ENCODE measurements around the gene LYZL1.
"Not testable (repeated sequence)": the region's sequence is repeated elsewhere in the genome, so short reads cannot be mapped to it uniquely, and the experiment has no call there.

LYZL1 gene

DNA sequence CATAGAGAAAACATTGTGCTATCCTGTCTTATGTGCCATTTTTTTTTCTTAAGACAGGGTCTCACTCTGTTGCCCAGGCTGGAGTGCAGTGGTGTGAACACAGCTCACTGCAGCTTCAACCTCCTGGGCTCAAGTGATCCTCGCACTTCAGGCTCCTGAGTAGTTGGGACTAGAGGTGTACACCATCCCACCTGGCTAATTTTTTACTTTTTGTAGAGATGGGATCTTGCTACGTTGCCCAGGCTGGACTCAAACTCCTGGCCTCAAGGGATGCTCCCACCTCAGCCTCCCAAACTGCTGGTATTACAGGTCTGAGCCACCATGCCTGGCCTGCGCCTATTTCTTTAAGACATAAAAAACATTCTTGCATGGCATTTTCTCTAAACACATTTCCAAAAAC is 20.6 kb downstream of the LYZL1 start:
- DNase-seq, result no peak

DNA sequence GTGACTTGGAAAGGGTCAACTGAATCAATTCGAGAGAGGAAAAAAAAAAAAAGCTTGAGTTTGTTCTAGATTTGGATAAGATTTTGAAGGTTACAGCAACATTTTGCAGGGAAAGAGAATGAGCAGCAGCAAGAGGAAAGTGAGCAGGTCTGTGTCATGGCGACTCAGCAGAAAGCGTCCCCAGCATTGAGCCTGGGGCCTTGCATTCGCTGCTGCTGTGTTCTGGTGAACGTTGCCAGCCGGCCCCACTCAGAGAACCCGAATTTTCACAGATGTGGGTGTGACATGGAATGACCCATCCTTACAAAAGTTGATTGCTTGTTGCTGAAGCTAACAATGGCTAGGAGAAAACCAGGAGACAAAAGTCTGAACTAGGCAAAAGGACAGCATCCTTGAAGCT is 21.6 kb downstream of the LYZL1 start:
- not testable (repeated sequence) for DNase-seq

DNA sequence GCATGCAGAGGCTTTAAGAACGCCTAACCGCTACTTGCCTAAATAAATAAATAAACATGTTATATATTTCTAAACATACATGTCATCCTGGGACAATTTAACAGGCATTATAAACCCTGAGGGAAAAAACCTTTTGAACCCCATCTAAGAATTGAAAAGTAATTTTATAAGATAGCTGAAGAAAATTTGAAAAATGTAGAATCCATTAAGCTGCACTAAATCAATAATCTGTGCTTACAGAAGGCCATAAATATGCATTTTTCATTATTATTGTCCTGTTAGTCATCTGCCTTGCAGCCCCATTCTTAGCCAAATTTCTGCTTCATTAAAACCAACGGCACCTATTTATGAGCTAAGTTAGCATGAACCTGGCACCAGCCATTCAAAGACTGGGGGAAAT is 24.2 kb downstream of the LYZL1 start:
- DNase-seq, result no peak

DNA sequence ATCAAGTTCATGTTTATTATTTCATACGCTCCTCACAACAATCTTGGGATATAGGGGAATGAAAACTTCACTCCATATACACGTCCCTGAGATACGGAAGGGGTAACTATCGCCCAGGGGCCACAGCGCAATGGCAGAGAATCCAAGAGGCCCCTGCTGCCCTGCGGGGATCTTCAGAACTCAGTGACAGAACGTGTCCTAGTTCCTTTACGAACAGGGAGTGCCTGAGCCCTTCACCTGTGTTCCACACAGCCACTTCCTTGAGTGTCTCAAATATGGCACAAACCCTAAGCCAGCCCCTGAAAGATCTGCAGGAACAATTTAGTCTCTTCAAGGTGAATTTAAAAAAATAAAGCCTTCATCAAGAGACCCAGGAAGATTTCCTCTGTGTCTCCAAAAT is 25.9 kb downstream of the LYZL1 start:
- no peak for DNase-seq

DNA sequence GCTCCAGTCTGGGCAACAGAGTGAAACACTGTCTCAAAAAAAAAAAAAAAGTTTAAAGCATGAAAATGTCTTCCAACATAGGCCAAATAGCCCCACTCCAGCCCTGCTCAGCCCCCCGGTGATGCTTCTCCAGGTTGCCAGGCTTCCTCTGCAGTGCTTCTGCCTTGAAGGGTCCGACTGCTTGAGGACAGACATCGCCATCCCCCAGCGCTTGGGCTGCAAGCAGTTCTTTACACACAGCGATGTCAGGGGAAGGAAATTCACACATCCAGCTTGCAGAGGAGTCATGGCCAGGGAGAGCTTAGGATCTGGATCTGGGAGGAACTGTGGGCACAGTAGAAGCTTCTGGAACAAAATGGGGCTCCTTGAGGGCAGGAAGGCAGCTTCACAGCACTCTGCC is 26.9 kb downstream of the LYZL1 start:
- DNase-seq, result no peak

DNA sequence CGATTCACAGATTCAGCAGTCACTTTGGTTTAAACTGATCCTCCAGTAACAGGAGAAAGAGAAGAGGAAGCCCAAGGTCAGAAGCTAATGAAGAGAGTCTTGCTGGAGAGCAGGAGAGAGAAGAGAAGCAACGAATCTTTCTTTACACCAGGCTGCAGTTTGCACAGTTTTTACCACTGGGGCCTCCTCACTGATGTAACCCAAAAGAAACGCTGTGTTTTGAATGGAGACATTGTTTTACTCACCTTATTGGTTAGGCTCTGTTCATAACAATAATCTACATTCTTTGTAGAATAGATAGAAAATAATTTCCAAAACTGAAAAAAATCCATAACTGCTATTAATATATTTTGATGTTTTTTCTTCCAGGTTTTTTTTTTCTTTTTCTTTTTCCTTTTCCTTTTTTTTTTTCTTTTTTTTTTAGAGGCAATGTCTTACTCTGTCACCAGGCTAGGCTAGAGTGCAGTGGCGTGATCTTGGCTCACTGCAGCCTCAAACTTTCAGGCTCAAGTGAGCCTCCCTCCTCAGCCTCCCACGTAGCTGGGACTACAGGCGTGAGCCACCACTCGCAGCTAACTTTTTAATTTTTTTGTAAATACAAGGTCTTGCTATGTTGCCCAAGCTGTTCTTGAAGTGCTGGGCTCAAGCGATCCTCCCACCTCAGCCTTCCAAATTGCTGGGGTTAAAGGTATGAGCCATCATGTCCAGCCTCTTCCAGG is 27.6 kb downstream of the LYZL1 start:
- DNase-seq, result no peak

DNA sequence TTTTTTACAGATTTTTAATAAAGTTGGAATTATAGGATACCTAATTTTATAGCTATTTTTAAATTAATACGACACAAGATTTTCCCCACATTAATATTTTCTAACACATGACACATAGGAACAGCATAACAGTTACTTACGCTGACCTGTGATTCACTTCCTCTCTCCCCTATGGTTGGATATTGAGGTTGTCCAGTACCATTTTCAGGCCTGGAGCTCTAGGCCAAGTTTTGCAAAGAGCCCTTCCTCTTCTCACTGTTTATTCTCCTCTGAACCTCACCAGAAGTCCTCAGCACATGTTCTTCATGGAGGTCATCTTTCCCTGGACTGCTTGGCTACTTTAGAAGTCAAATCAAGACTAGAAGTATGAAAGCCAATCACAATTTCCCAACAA is 28.2 kb downstream of the LYZL1 start:
- DNase-seq, result peak in 2 of 4 experiments; percentile 4 to 30

DNA sequence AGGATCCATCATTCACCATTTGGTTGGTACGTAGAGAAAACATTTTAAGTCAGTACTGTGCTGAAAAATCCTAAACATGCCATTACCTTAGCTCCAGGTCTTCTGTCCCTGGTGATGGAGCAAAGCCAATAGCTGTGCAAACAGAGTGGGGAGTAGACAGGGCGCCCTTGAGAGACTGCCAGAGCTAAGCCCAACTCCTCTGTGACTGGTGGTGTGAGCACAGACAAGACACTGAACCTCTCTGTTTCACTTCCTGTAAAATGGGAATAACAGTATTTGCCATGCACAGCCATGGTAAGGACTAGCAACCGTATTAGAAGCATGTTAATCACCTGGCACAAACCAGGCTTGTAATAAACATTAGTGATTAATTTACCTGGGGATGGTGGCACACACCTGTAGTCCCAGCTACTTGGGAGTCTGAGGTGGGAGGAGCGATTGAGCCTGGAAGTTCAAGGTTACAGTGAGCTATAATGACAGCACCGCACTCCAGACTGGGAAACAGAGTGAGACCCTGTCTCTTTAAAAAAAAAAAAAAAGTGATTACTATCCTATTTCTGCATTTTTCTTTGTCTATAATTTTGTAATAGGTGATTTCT is 28.7 kb downstream of the LYZL1 start:
- DNase-seq, result no peak

DNA sequence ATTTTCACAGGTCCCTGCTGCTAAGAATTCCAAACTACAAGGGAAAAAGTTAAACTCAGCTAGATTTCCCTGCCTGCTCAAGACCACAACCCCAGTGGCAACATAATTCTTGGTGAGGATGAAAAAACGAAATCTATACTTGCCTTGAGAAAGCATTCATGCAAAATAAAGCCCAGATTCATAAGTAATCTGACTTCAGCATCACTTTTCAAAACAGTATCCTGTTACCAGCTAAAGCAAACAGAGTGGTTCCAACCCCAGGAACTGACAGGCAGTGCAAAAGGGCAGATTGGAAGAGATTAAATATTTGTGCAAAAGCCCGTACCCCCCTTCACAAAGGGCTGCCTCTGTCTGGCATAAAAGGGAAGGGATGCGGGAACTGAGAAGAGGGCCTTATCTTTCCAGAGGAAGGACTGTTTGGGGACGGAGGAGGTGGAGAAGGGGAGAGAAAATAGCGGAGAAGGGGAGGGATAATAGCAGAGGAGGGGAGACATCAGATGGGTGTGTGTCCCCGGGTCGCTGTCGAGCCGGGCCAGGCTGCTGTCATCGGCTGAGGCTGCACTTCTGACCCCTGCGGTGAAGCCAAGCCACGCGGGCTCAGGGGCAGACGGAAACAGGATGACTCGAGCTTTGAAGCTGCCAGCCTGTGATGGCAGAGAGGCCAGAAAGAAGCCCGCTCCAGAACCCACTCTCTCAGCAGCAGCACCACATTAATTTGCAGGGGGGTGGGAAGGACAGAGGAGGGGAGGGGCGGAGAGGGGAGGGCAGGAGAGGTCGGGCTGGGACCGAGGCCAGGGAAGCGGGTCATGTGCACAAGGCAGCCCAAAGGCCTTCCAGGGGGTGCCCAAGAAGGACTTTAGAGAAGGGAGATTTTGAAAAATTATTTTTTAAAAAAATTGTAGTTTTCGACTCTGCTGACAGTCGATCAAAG is 29.5 kb downstream of the LYZL1 start:
- peak in 2 of 4 experiments; percentile 21 to 47 for DNase-seq

DNA sequence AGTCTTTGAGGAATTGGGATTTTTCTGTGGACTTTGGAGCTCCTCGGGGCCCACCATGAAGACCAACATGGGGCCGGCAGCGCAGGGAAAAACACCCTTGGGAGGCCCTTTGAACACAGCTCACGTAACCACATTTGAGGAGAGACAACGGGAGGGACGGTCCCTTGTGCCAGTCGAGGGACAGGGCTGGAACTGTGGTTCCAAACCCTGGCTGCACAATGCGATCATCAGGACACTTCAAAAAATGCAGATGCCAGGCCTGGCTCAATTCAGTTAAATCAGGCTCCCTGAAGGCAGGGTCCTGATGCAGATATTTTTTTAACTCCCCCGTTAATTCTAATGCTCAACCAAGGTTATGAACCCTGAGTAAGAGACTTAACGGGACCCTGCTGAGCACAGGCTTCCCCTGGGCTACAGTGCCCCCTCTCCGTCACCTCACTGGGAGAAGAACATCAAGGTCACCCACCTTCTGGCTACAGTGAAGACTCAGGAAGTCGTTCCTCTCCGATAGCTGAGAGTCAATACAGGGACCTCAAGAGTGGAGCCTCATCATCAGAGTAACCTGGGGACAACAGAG is 30.4 kb downstream of the LYZL1 start:
- DNase-seq, result no peak

DNA sequence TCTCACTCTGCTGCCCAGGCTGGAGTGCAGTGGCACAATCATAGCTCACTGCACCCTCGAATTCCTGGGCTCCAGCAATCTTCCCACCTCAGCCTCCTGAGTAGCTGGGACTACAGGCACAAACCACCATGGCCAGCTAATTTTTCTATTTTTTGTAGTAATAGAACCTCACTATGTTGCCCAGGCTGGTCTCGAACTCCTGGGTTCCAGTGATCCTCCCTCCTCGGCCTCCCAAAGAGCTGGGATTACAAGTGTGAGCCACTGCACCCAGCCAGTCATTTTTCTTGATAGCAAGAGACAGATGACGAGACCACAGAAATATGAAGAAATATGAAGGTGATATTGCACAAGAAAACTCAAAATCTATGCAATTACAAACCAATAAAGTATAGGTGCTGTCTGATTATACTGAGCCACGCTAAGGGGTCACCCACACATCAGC is 31.8 kb downstream of the LYZL1 start:
- DNase-seq, result peak in 2 of 4 experiments; percentile 3 to 8

DNA sequence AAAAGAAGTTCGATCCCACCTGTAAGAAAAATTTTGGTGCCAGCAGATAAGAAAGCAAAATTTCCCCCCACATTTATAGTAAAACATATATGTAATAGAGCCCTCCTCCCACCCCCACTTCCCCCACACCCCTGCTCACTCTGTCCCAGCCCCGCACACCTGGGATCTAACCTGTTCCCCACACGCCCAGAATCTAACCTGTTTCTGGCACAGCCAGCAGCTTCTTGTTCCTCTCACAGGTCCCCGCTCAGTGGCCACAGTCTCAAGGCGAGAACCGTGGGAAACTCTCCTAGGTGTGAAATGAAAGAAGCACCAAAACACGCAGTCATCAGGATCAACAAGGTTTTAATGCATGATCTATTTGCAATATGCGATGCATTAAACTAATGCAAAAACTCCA is 32.8 kb downstream of the LYZL1 start:
- no peak for DNase-seq

DNA sequence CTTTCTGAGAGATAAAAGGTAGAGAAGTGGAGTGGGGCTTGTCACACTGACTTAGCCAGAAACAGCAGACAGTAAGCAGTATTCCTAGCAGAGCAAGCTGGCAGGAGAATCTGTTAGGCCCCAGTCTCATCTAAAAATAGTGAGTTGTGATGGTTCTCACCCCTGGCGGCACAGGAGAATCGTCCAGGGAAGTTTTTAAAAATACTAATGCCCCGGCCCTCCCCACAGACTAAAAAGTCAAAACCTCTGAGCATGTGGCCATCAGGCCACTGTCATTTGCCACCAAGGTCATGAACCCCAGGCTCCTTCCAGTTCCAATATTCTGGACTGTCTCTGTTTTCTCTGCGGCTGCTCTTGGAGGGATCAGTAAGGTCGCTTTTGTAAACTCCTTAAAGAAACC is 34.0 kb downstream of the LYZL1 start:
- DNase-seq, result no peak

DNA sequence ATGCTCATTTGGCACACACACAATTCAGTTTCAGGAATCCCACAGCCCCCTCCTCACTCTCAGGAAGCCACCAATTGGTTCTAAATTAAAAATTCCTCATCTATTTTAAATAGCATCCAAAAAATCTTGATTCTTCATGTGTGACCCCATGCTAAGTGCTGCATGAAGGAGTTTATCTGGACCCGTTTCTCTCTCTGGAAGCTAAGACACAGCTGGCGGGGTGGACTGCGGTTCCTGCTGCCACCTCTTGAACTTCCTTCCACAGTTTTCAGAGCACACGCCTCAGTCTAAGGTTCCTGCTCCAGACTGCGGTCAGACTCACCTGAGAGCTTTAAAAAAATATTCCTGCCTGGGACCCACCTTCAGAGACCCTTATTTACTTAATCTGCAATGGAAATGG is 34.5 kb downstream of the LYZL1 start:
- no peak for DNase-seq

DNA sequence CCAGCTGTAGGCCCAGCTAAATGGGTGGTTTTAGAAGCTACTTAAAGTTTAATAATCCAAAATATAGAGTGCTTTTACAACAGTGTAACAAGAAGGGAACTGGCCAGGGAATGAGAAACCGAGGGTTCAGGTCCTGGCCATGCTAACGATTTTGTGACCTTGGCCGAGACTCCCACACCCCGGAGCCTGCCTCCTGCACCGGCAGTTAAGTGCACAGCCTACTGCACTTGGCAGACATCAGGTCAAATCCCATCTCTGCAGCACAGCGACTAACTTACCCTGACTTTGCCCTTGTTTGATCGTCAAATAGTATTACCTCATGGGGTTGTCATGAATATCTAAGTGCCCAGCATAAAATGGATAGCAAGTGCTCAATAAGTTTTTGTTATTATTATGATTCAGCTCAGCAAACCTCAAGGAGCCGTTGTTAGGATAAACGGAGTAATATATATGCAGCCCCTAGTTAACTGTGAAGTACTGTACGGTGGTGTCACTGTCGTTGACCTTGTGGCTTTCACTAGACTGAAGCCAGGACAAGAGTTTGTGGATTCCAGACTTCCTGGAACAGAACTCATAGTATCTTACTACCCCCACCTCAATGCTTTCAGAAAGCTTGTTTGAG is 35.5 kb downstream of the LYZL1 start:
- no peak for DNase-seq

DNA sequence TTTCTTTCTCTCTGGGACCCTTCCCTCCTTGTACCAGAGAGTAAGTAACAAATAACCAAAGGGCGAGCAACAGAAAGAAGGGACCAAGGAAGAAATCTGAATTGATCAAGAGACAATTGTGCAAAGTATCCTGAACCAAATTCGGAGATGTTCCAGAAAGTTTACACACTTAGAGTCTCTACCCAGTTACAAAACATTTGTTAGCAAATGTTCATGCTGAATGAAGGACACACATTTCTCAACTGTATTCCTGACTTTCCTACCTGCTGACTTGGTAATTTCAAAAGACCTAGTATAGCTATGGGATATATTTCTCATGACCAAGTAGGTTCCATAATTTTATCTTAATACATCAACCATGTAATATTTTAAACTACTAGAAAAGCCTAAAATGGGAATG is 37.4 kb downstream of the LYZL1 start:
- DNase-seq, result no peak

DNA sequence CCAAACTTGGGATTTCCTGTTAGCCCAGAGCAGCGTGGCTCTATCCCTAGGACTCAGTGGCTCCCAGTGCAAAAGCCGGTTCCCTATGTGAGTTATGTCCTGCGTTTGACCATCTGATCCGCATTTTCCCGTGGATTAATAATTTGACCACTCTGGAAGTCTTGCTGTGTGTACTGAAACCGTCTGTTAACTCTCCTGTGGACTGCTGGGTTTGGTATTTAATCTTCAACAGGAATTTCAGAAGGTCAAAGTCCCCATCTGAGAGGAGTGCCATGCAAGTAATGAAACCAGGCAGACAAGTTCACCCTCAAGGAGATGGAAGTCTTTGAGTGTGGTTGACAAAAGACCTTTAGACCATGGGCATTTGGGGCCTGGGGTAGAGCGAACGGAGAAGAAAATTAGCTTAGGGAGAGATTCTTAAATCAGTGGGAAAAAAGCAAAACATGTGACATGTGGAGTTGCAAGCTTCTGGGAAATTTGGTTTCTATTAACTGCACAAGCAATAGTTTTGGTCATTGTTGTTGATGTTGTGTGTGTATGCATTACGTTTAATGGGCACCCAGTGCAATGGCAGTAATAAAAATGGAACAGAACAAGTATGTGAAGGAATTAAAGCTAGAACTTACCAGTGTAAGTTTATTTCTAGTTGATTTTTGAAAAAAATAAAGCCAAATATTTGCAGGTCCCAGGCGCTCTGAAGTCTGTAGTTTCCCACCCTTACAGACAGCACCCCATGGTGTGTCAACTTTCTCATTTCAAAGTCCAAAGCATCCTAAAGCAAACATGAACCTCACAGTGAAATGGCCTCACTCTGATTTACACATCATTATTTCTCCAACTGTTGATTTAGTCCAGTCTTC is 38.2 kb downstream of the LYZL1 start:
- no peak for DNase-seq

DNA sequence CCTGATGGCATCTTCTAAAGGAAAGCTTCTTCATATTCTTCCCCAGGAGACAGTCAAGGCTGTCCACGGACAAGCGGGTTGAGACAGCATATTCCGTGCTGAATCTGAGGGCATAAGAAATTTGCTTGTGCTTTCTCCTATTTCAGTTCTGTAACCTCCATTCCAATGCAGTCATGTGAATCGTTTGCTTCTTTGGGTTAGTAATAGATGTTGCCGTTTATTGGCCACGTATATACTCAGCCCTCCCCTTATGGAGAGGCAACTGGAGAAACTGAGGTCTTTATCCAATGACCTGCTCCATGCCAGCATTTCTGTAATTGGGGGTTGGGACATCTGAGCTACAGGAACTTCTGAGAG is 38.9 kb downstream of the LYZL1 start:
- no peak for DNase-seq

DNA sequence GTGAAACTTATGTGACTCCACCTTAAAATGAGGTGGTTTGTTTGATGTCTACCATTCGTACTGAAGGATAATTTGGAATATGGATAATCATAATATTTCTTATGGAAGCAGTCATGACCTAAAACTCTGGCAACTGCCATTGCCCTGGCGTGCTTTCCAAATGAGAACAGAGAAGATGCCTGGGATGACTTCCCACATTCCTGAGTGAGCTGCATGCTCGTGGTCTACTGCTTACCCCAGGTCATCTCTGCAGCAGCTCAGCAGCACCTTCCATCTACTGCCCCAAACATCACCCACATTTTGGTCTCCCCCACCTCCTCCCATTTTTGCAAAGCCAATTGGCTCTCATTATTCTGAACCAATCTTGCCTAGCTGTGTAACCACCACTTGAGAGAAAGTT is 40.1 kb downstream of the LYZL1 start:
- no peak for DNase-seq

DNA sequence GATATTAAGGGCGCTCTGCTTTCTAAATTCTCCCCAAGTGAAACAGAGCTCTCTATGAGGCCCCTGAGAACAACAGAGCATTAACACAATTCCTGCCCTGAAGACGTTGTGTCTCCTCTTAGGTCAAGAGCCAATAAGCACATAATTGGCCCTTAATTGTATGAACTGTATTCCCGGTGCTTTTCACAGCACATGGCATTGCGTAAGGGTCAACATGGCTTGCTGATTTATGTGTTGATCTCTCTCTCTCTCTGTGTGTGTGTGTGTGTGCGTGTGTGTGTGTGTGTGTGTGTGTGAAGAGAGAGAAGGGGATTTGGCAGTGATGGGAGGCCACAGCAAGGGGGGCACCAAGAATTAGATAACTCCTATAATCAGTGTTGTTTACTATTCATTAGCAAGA is 40.5 kb downstream of the LYZL1 start:
- no peak for DNase-seq

DNA sequence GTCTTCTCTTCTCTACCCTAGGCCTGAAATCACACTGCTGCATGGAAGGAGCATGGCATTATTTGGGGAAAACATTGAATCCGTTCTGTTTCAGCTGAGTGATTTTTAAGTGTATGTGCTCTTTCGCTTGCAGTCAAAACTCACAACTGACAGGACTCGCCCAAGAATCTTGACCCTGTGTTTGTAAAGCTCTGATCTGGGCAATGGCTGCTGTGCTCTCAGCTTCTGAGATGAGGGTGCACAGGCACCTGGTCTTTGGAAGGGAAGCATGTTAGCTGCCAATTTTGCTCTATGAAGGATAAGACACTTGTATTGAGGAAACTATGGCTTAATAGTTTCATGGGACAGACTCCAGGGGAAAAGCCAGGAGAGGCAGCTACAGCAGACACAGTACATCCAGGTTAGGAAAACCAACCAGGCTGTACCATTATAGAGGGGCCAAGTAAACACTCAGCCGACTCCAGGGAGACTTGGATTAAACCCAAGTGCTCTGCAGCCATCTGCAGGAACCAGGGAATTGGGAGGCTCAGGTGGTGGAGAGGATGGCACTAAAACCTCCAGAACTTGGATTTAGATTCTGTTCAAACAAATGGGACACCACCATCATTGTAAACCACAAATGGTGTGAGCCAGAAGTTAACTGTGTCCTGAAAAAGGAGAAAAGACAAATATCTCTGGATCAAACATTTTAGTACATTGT is 43.3 kb downstream of the LYZL1 start:
- no peak for DNase-seq

Data from suppressor macrophage (primary cell).